Measurements from ENCODE around the gene KIF26A. TPM values are rescaled to one million over a fixed set of nuclear protein-coding genes. Genes with fewer than 3 reads are reported as not detected.

The KIF26A gene
- total and polyA plus RNA-seq, 2 donors from 2014 or later: 2.3 to 12.3 TPM

DNA sequence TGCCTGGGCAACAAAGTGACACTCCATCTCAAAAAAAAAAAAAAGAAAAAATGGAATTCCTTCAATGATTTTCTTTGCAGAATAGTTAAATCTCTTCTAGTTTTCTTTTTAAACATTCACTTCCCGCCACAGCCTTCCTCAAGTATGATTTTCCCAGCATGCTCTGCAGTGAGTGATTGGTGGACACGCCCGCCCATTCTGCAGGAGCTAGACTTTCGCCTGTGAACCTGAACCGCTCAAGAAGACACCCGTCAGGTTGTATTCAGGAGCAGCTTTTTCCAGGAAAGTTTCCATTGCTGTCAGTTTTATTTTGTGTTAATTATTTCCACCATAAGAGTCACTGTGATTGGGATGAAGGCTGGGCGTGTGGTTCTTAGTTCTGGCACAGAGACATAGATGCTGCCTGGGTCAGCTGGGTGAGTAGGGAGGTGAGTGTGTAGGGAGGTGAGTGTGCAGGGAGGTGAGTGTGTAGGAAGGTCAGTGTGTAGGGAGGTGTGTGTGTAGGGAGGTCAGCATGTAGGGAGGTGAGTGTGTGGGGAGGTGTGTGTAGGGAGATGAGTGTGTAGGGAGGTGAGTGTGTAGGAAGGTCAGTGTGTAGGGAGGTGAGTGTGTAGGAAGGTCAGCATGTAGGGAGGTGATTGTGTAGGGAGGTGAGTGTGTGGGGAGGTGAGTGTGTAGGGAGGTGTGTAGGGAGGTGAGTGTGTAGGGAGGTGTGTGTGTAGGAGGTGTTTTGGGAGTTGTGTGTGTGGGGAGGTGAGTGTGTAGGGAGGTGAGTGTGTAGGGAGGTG, 76.2 kb downstream of the KIF26A start:
- no peak overlapping the region for H3K27ac ChIP-seq (ENCODE audit: low read depth in 2 of 2, low read length in 2 of 2)
- no peaks in the 10 kb centered on the region for H3K9me3 ChIP-seq (ENCODE audit: control insufficient read depth in 2 of 3, insufficient read depth in 1 of 3, low read length in 3 of 3)
- H3K4me1 ChIP-seq (ENCODE audit: control insufficient read depth in 2 of 3, insufficient read depth in 2 of 3, low read depth in 1 of 3, low read length in 3 of 3): no peaks in the 10 kb centered on the region
- H3K27me3 ChIP-seq (ENCODE audit: control insufficient read depth, insufficient read depth, low read length): peaks cover 2% of the 10 kb centered on the region
- H3K9ac ChIP-seq (ENCODE audit: low read length in 3 of 3): no peak overlapping the region
- DNase-seq: peak in 1 of 5 donors; percentile 20
- no peak overlapping the region for H3K4me3 ChIP-seq (ENCODE audit: low read length in 3 of 3)
- no peak for FAIRE-seq
- H3K36me3 ChIP-seq (ENCODE audit: control insufficient read depth in 2 of 3, insufficient read depth in 3 of 3, low read length in 3 of 3): no peaks in the 10 kb centered on the region
- TF ChIP-seq CTCF (IDR thresholded peaks at IDR 0.05; ENCODE audit: borderline replicate concordance, extremely low read depth, insufficient read depth): no peak
- intact Hi-C loops (cut with DNase I): no loop called here

DNA sequence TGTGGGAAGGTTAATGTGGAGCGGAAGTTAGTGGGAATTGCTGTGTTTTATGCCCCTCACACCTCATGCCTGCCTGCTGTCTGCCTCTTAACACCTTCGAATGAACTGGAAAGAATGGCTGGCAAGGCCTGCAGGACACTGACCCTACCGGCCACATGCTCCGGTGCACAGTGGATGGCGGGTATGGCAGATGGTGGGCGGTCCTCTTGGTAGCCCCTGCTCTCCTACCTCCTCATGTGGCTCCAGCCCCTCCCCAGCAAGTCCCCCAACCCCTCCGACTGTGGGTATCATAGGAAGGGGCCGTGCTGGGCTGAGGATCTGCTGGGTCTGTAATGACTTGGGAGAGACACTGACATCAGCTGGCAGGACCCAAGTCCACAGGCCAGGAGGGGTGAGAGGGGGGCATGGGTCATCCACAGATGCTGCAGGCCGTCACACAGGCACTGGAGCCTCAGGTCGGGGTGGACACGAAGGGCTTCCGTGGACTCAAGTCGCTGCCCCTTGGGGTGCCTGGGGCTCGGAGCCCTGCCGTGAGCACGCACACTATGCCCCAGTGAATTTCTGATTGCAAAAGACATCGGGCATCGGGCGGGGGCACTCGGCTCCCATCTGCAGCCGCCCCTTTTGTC, 77.4 kb downstream of the KIF26A start:
- no peak overlapping the region for H3K9ac ChIP-seq (ENCODE audit: low read length in 3 of 3)
- no peaks in the 10 kb centered on the region for H3K36me3 ChIP-seq (ENCODE audit: control insufficient read depth in 2 of 3, insufficient read depth in 3 of 3, low read length in 3 of 3)
- no peaks in the 10 kb centered on the region for H3K9me3 ChIP-seq (ENCODE audit: control insufficient read depth in 2 of 3, insufficient read depth in 1 of 3, low read length in 3 of 3)
- H3K4me1 ChIP-seq (ENCODE audit: control insufficient read depth in 2 of 3, insufficient read depth in 2 of 3, low read depth in 1 of 3, low read length in 3 of 3): no peaks in the 10 kb centered on the region
- no peak overlapping the region for H3K27ac ChIP-seq (ENCODE audit: low read depth in 2 of 2, low read length in 2 of 2)
- H3K4me3 ChIP-seq (ENCODE audit: low read length in 3 of 3): no peak overlapping the region
- FAIRE-seq: no peak
- intact Hi-C loops (cut with DNase I): no loop called here
- peaks cover 2% of the 10 kb centered on the region for H3K27me3 ChIP-seq (ENCODE audit: control insufficient read depth, insufficient read depth, low read length)
- TF ChIP-seq CTCF (IDR thresholded peaks at IDR 0.05; ENCODE audit: borderline replicate concordance, extremely low read depth, insufficient read depth): no peak
- DNase-seq: peak in 1 of 5 donors; percentile 60

GRCh38 chr14:104216457-104216856, 78.1 kb downstream of the KIF26A start:
- Histone ChIP-seq H3K4me3 (ENCODE audit: low read length in 3 of 3) (no peak overlapping the region), H3K36me3 (ENCODE audit: control insufficient read depth in 2 of 3, insufficient read depth in 3 of 3, low read length in 3 of 3) (no peaks in the 10 kb centered on the region), H3K27ac (ENCODE audit: low read depth in 2 of 2, low read length in 2 of 2) (no peak overlapping the region), H3K9ac (ENCODE audit: low read length in 3 of 3) (no peak overlapping the region), H3K4me1 (ENCODE audit: control insufficient read depth in 2 of 3, insufficient read depth in 2 of 3, low read depth in 1 of 3, low read length in 3 of 3) (no peaks in the 10 kb centered on the region), H3K9me3 (ENCODE audit: control insufficient read depth in 2 of 3, insufficient read depth in 1 of 3, low read length in 3 of 3) (no peaks in the 10 kb centered on the region), H3K27me3 (ENCODE audit: control insufficient read depth, insufficient read depth, low read length) (peaks cover 2% of the 10 kb centered on the region)
- DNase-seq (peak in 1 of 5 donors; percentile 57), FAIRE-seq (no peak)
- no peak for TF ChIP-seq CTCF (IDR thresholded peaks at IDR 0.05; ENCODE audit: borderline replicate concordance, extremely low read depth, insufficient read depth)
- intact Hi-C loops (cut with DNase I): no loop called here
